T-helper 22 cell (primary cell): ENCODE results near the gene CCNF.
A peak's percentile ranks its signal among the peaks of the same experiment; 100 is the strongest.
"Not testable (repeated sequence)": the region's sequence is repeated elsewhere in the genome, so short reads cannot be mapped to it uniquely, and the experiment has no call there.

Experiments
- DNase-seq: peaks from one replicate; pipeline ENCODE4 v3.0.0-alpha.2; 2020; ENCODE audit warnings: low read depth

The CCNF gene, protein sequence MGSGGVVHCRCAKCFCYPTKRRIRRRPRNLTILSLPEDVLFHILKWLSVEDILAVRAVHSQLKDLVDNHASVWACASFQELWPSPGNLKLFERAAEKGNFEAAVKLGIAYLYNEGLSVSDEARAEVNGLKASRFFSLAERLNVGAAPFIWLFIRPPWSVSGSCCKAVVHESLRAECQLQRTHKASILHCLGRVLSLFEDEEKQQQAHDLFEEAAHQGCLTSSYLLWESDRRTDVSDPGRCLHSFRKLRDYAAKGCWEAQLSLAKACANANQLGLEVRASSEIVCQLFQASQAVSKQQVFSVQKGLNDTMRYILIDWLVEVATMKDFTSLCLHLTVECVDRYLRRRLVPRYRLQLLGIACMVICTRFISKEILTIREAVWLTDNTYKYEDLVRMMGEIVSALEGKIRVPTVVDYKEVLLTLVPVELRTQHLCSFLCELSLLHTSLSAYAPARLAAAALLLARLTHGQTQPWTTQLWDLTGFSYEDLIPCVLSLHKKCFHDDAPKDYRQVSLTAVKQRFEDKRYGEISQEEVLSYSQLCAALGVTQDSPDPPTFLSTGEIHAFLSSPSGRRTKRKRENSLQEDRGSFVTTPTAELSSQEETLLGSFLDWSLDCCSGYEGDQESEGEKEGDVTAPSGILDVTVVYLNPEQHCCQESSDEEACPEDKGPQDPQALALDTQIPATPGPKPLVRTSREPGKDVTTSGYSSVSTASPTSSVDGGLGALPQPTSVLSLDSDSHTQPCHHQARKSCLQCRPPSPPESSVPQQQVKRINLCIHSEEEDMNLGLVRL

DNA sequence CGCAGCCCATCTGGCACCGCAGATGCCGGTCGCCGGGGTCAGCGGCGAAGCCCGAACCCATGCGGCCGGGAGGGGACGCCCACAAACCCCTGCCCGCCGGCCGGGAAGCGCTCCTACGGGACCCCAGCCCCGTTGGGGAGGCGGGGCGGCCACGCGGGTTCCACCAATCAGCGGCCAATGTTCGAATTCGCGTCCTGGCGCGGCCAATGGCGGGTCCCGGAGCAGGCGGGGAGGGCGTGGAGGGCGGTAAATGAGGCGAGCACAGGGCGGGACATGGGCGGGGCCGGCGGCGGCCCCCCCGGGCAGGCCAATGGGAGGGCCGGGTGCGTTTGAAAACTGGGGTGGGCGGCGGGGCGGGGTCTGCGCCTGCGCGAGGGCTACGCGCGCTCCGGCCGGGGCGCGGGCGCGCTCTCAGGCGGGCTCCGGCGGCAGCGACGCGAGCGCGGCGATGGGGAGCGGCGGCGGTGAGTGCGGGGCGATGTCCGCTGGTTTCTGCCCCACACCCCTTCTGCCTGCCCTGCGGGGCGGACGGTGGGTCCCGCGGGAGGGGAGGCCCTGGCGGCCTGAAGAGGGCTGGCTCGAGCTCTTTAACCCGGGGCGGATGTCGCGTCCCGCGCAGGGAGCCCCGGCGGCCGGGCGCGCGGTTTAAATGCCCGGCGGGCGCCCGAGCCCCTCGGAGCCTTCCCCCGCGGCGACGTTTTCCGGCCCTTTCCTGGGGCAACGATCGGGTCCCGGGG is at the start of gene CCNF:
Gene CCNF, plus strand, starts transcription at position 414 of the 737 bp plus-strand sequence. Its CDS starts 35 bp downstream, at position 449.
- DNase-seq: peak; percentile 94

DNA sequence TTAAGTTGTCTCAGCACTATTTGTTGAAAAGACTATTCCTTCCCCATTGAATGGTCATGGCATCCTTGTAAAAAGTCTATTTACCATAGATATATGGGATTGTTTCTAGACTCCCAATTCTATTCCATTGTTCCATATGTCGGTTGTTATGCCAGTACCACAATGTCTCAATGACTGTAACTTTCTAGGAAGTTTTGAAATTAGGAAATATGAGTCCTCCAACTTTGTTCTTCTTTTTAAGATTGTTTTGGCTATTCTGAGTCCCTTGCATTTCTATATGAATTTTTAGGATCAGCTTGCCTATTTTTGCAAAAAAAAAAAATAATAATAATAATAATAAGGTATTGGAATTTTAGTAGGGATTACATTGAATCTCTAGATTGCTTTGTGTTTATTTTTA is 45.7 kb upstream of the CCNF start:
- no peak for DNase-seq

DNA sequence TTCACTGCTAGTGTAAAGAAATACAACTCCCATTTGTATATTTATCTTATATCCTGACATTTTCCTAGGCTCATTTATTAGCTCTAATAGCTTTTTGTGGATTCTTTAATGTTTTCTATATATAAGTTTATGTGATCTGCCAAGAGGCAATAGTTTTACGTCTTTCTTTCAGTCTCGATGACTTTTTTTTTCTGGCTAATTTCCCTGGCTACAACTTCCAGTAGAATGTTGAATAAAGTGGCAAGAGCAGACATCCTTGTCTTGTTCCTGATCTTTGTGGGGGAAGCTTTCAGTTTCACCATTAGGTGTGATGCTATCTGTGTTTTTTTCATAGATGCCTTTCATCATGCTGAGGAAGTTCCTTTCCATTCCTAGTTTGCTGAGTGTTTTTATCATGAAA is 44.8 kb upstream of the CCNF start:
- DNase-seq: no peak

GRCh38 chr16:2385190-2385836 is 43.9 kb upstream of the CCNF start:
- no peak for DNase-seq

GRCh38 chr16:2385982-2386381 is 43.3 kb upstream of the CCNF start:
- DNase-seq: not testable (repeated sequence)

- DNase-seq: no peak
Measured at GRCh38 chr16:2386990-2387389, 42.3 kb upstream of the CCNF start.

DNA sequence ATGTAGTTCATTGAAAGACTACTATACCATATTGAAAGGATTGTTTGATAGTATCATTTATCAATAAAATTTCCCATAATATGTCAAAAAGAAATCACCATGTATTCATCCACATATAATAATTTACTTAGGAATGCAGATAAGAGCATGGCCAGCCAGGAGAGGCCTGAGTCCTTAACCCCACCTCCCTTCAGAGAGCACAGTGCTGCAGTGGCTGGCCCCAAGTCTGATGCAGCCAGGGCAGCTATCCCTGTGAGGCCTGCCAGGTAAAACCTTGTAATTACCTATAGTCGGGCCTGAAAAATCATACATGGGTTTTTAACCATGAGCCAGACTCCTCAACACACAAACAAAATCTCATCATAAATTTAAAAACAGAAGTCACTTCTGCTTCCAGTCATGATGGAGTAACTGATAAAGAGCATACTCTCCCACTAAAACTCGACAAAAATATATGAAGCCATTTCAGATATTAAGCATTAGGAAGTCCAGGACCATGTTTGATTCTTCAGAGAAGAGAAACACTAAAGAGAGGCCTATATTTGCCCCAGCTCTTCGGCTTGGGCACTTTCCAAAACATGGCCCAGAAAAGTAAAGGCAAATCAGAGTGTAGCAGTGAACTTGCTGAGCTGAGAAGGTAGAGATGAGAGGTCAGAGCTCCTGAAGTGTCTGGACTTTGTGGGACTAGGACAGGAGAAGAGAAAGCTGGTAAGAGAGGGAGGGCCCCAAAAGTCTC is 40.9 kb upstream of the CCNF start:
- DNase-seq: no peak

DNA sequence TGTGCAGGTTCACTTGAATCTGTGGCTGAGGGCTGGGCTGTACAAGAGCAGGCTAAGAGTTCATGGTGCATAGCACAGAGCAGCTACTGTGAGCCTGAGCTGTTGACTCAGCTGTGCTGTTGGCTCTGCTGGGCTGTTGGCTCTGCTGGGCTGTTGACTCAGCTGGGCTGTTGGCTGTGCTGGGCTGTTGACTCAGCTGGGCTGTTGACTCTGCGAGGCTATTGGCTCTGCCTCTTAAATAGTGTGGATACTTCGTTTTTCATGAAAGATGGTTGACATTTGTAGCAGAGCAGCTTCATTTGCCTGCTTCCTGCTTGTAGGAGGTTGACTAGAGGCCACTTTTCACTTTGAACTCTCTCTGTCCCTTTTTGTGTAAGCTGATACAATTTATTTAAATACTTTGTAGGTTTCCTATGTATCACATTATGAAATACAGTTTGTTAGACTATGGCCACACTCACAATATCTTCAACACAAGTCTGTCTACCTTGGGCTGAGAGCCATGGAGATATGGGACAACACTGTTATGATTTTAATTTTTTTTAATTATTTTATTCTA is 40.3 kb upstream of the CCNF start:
- DNase-seq: no peak

- DNase-seq: no peak
Measured at GRCh38 chr16:2392025-2392424, 37.2 kb upstream of the CCNF start.

DNA sequence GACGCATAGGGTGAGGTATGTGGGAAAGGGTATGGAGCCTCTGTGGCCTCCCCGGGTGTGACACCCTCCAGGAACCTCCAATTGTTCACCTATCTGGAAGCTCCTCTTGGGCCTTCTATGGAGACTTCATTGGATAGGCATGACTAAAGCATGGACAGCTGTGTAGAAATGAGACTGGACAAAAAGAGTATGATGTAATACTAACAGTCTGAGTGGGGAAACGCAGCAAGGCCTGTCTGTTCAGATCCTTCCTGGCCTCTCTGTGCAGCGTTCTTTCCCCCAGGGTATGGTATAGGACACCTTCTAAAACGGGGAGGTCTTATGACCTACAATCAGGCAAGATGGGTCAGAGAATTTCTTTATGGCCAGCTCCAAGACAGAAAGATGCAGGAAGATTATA is 30.7 kb upstream of the CCNF start:
- DNase-seq: no peak

- DNase-seq: no peak
Measured at GRCh38 chr16:2404099-2404498, 25.1 kb upstream of the CCNF start.

- DNase-seq: no peak
Measured at GRCh38 chr16:2415085-2415484, 14.2 kb upstream of the CCNF start.

DNA sequence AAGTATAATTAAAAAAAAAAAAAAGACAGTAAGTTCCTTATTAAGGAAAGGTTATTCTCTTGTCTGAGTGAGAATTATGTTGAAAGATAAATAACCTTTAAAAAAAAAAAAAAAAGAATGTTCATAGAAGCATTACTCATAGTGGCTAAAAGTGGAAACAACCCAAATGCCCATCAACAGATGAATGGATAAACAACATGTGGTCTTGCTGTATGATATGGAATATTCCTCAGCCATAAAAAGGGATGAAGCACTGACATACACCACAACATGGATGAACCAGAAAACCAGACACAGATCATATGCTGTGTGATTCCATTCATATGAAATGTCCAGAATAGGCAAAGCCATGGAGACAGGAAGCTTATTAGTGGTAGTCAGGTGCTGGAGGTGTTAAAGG is 9.2 kb upstream of the CCNF start:
- DNase-seq: no peak

- no peak for DNase-seq
Measured at GRCh38 chr16:2422123-2422867, 7.0 kb upstream of the CCNF start.

DNA sequence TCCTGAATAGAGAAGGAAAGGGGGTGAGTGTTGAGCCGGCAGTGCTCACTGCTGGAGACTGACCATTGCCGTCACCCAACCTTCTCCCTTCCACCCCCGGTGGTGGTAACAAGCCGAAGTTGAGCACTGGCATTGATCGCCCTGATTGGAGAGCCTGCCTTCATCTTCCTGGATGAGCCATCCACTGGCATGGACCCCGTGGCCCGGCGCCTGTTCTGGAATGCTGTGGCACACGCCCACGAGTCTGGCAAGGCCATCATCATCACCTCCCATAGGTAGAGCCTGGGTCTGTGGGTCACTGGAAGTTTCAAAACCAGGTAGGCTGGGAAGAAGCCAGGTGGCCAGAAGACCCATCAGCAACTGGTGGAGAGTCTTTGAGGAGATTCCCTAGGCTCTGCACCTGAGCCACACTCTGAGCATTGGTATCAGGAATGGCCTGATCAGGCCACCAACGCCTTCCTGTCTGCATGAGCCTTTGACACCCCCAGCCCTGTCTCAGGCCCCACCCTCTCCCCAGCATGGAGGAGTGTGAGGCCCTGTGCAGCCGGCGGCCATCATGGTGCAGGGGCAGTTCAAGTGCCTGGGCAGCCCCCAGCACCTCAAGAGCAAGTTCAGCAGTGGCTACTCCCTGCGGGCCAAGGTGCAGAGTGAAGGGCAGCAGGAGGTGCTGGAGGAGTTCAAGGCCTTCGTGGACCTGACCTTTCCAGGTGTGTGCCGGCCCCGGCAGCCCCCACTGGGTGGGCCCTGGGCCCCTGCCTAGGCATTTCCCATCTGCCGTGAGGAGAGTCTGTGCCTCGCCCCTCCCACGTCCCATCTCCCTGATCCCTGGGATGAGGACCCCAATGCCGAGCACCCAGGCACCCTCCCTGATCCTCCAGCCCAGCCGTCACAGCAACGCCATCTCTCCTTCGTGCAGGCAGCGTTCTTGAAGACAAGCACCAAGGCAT is 4.9 kb upstream of the CCNF start:
- no peak for DNase-seq

- no peak for DNase-seq
Measured at GRCh38 chr16:2425008-2425518, 4.2 kb upstream of the CCNF start.

GRCh38 chr16:2425825-2426430 is 3.3 kb upstream of the CCNF start:
- DNase-seq: no peak

DNA sequence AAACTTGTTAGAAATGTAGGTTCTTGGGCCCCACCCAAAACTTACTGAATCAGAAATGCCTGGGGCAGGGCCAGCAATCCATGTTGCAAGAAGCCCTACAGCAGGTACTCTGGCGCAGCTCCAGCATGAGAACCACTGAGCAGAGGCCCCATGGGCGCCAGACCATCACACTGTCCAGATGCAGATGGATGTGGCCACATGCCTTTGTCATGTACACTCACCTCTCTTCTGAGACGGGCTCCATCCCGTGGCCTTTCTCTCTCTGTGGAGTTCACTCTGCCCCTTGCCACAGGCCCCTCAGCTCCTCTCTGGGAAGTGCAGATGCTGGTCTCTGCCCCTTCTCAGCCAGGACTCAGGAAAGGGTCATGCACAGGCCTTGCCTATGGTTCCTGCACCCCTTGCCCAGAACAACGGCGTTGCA is 2.3 kb upstream of the CCNF start:
- no peak for DNase-seq

DNA sequence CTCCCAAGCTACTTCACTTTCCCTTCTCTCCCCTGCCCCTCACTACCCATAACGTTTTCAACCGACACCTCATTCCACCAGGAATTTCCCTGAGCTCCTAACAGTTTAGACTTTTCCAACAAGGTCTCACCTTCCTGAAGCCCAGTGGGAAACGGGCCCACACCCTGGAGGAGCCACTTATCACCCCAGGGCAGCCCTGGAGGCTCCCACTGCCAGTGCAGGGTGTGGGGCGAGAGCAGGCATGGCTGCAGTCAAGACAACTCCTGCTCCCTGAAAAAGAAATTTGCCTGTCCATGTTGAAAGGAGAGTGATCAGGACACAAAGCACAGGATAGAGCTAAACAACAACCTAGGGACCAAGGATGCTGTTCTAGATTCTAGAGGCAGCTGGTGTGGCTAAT is 1.7 kb upstream of the CCNF start:
- DNase-seq: no peak
